Ishikawa (cell line): Measurements from ENCODE around the gene IL36B.

ENCODE experiments used
- CEBPB ChIP-seq: IDR thresholded peaks from 2 replicates; pipeline ENCODE4 v1.6.1; 2012
- CREB1 ChIP-seq: IDR thresholded peaks from 2 replicates; pipeline ENCODE4 v1.6.1; 2012; ENCODE audit warnings: low read depth
- EP300 ChIP-seq: IDR thresholded peaks from 2 replicates; pipeline ENCODE4 v1.6.1; 2012; ENCODE audit warnings: borderline replicate concordance
- FOXM1 ChIP-seq: IDR thresholded peaks from 2 replicates; pipeline ENCODE4 v1.6.1; 2012; ENCODE audit warnings: low read depth, borderline replicate concordance
- NFIC ChIP-seq: IDR thresholded peaks from 2 replicates; pipeline ENCODE4 v1.6.1; 2012
- RAD21 ChIP-seq: IDR thresholded peaks from 2 replicates; pipeline ENCODE4 v1.6.1; 2012; ENCODE audit warnings: low read depth
- TAF1 ChIP-seq: IDR thresholded peaks from 2 replicates; pipeline ENCODE4 v1.6.1; 2012; ENCODE audit warnings: low read depth, mild to moderate bottlenecking
- TCF12 ChIP-seq: IDR thresholded peaks from 2 replicates; pipeline ENCODE4 v1.6.1; 2012; ENCODE audit warnings: low read depth
- TEAD4 ChIP-seq: IDR thresholded peaks from 2 replicates; pipeline ENCODE4 v1.6.1; 2012
- YY1 ChIP-seq: IDR thresholded peaks from 2 replicates; pipeline ENCODE4 v1.6.1; 2012; ENCODE audit warnings: low read depth
- ZBTB7A ChIP-seq: IDR thresholded peaks from 2 replicates; pipeline ENCODE4 v1.6.1; 2012; ENCODE audit warnings: low read depth
- TF ChIP-seq, protein P1 (sequence below): IDR thresholded peaks from 2 replicates; pipeline ENCODE4 v1.6.1; 2012; ENCODE audit warnings: low read depth, mild to moderate bottlenecking

- TF ChIP-seq, protein P1, sequence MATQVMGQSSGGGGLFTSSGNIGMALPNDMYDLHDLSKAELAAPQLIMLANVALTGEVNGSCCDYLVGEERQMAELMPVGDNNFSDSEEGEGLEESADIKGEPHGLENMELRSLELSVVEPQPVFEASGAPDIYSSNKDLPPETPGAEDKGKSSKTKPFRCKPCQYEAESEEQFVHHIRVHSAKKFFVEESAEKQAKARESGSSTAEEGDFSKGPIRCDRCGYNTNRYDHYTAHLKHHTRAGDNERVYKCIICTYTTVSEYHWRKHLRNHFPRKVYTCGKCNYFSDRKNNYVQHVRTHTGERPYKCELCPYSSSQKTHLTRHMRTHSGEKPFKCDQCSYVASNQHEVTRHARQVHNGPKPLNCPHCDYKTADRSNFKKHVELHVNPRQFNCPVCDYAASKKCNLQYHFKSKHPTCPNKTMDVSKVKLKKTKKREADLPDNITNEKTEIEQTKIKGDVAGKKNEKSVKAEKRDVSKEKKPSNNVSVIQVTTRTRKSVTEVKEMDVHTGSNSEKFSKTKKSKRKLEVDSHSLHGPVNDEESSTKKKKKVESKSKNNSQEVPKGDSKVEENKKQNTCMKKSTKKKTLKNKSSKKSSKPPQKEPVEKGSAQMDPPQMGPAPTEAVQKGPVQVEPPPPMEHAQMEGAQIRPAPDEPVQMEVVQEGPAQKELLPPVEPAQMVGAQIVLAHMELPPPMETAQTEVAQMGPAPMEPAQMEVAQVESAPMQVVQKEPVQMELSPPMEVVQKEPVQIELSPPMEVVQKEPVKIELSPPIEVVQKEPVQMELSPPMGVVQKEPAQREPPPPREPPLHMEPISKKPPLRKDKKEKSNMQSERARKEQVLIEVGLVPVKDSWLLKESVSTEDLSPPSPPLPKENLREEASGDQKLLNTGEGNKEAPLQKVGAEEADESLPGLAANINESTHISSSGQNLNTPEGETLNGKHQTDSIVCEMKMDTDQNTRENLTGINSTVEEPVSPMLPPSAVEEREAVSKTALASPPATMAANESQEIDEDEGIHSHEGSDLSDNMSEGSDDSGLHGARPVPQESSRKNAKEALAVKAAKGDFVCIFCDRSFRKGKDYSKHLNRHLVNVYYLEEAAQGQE: no peak
- no peak for TF ChIP-seq FOXM1
- TF ChIP-seq TEAD4: no peak
- TF ChIP-seq TCF12: no peak
- no peak for TF ChIP-seq YY1
- no peak for TF ChIP-seq EP300
- TF ChIP-seq ZBTB7A: no peak
- no peak for TF ChIP-seq TAF1
- no peak for TF ChIP-seq CREB1
- TF ChIP-seq RAD21: no peak
- TF ChIP-seq CEBPB: no peak
- no peak for TF ChIP-seq NFIC
Measured at GRCh38 chr2:113060396-113060795, 7.7 kb upstream of the IL36B start.
